H9 (cell line): ENCODE data around the gene LRRC3. TPM values are rescaled to one million over a fixed set of nuclear protein-coding genes. Genes with fewer than 3 reads are reported as not detected.

Experiments
- DNase-seq: peaks from one replicate; pipeline ENCODE4 v3.0.0-alpha.2; 2017
- H2AFZ ChIP-seq: one replicate; pipeline ENCODE4 v1.6.1; 2013; ENCODE audit warnings: mild to moderate bottlenecking, low read length, control low read depth, moderate library complexity
- H2AK5ac ChIP-seq: 2 replicates; pipeline ENCODE4 v1.6.1; 2013; ENCODE audit warnings: low read length, control low read depth, mixed read lengths; ENCODE audit not compliant: insufficient read length
- H2BK120ac ChIP-seq: one replicate; pipeline ENCODE4 v1.6.1; 2013; ENCODE audit warnings: low read depth, mild to moderate bottlenecking, low read length, control low read depth, inconsistent platforms; ENCODE audit not compliant: poor library complexity, severe bottlenecking
- H2BK12ac ChIP-seq: 2 replicates; pipeline ENCODE4 v1.6.1; 2013; ENCODE audit warnings: low read length, control low read depth, mixed read lengths, low read depth; ENCODE audit not compliant: insufficient read length
- H2BK15ac ChIP-seq: 2 replicates; pipeline ENCODE4 v1.6.1; 2013; ENCODE audit warnings: low read depth, low read length, control low read depth
- H2BK20ac ChIP-seq: one replicate; pipeline ENCODE4 v1.6.1; 2013; ENCODE audit warnings: low read depth, mild to moderate bottlenecking, low read length, control low read depth, inconsistent platforms; ENCODE audit not compliant: poor library complexity, severe bottlenecking
- H2BK5ac ChIP-seq: 2 replicates; pipeline ENCODE4 v1.6.1; 2013; ENCODE audit warnings: low read length, control low read depth, mixed read lengths; ENCODE audit not compliant: insufficient read length
- H3K14ac ChIP-seq: 2 replicates; pipeline ENCODE4 v1.6.1; 2013; ENCODE audit warnings: low read length, control low read depth; ENCODE audit not compliant: insufficient read depth
- H3K18ac ChIP-seq: 2 replicates; pipeline ENCODE4 v1.6.1; 2013; ENCODE audit warnings: low read depth, mild to moderate bottlenecking, mixed read lengths, low read length, control low read depth; ENCODE audit not compliant: insufficient read length
- H3K23ac ChIP-seq: 2 replicates; pipeline ENCODE4 v1.6.1; 2013; ENCODE audit warnings: low read length, control low read depth, mixed read lengths, low read depth; ENCODE audit not compliant: insufficient read length
- H3K23me2 ChIP-seq: 2 replicates; pipeline ENCODE4 v1.6.1; 2013; ENCODE audit warnings: low read depth, mild to moderate bottlenecking, mixed read lengths, low read length, control low read depth; ENCODE audit not compliant: insufficient read length, poor library complexity, severe bottlenecking
- H3K27ac ChIP-seq: 2 replicates; pipeline ENCODE4 v1.5.1; 2013; ENCODE audit warnings: low read length, control low read depth, mixed read lengths, low read depth; ENCODE audit not compliant: insufficient read length
- H3K27me3 ChIP-seq: 2 replicates; pipeline ENCODE4 v1.6.1; 2013; ENCODE audit warnings: low read length, control low read depth, inconsistent platforms; ENCODE audit not compliant: insufficient read depth
- H3K4ac ChIP-seq: 2 replicates; pipeline ENCODE4 v1.6.1; 2013; ENCODE audit warnings: low read depth, mild to moderate bottlenecking, control low read depth, inconsistent platforms, low read length, moderate library complexity
- H3K4me1 ChIP-seq: 2 replicates; pipeline ENCODE4 v1.6.1; 2013; ENCODE audit warnings: low read length, control low read depth, inconsistent platforms; ENCODE audit not compliant: insufficient read depth
- H3K4me2 ChIP-seq: 2 replicates; pipeline ENCODE4 v1.6.1; 2013; ENCODE audit warnings: low read length, control low read depth, mixed read lengths; ENCODE audit not compliant: insufficient read length, insufficient read depth
- H3K56ac ChIP-seq: 2 replicates; pipeline ENCODE4 v1.6.1; 2013; ENCODE audit warnings: low read depth, mild to moderate bottlenecking, mixed read lengths, low read length, control low read depth; ENCODE audit not compliant: insufficient read length
- H3K79me1 ChIP-seq: 2 replicates; pipeline ENCODE4 v1.6.1; 2013; ENCODE audit warnings: low read depth, mild to moderate bottlenecking, moderate library complexity, low read length, control low read depth, inconsistent platforms; ENCODE audit not compliant: insufficient read depth, poor library complexity, severe bottlenecking
- H3K79me2 ChIP-seq: 2 replicates; pipeline ENCODE4 v1.6.1; 2013; ENCODE audit warnings: low read length, control low read depth, inconsistent platforms; ENCODE audit not compliant: insufficient read depth
- H3K9ac ChIP-seq: 2 replicates; pipeline ENCODE4 v1.6.1; 2013; ENCODE audit warnings: low read length, control low read depth, mixed read lengths; ENCODE audit not compliant: insufficient read length; ENCODE audit errors: extremely low read depth
- H3K9me3 ChIP-seq: one replicate; pipeline ENCODE4 v1.6.1; 2013; ENCODE audit warnings: low read depth, low read length, inconsistent platforms; ENCODE audit not compliant: control insufficient read depth
- H3T11ph ChIP-seq: one replicate; pipeline ENCODE4 v1.6.1; 2013; ENCODE audit warnings: mild to moderate bottlenecking, low read length, control low read depth, inconsistent platforms
- H4K20me1 ChIP-seq: one replicate; pipeline ENCODE4 v1.6.1; 2013; ENCODE audit not compliant: control insufficient read depth, insufficient read length, insufficient read depth
- H4K5ac ChIP-seq: 2 replicates; pipeline ENCODE4 v1.6.1; 2013; ENCODE audit warnings: low read depth, mild to moderate bottlenecking, mixed read lengths, low read length, control low read depth; ENCODE audit not compliant: insufficient read length
- H4K8ac ChIP-seq: replicated peaks from 2 replicates; pipeline ENCODE4 v1.6.1; 2013; ENCODE audit warnings: low read length, control low read depth, mixed read lengths, low read depth; ENCODE audit not compliant: insufficient read length
- H4K91ac ChIP-seq: 2 replicates; pipeline ENCODE4 v1.6.1; 2013; ENCODE audit warnings: low read depth, mild to moderate bottlenecking, moderate library complexity, mixed read lengths, low read length, control low read depth; ENCODE audit not compliant: insufficient read length
- H3K27ac Mint-ChIP-seq, 3 experiments: 2 replicates in 2 of 3; 3 replicates in 1 of 3; pipeline ENCODE4 v1.8.0; 2020 to 2021; ENCODE audit warnings: mixed read lengths in 3 of 3, mild to moderate bottlenecking in 1 of 3, moderate library complexity in 1 of 3
- H3K27me3 Mint-ChIP-seq: 2 replicates; pipeline ENCODE4 v1.8.0; 2021; ENCODE audit warnings: low read depth, mild to moderate bottlenecking, moderate library complexity, mixed read lengths
- H3K36me3 Mint-ChIP-seq, 3 experiments: 2 replicates in 2 of 3; 3 replicates in 1 of 3; pipeline ENCODE4 v1.8.0; 2020 to 2021; ENCODE audit warnings: low read depth in 3 of 3, mixed read lengths in 3 of 3; ENCODE audit not compliant: insufficient read depth in 1 of 3
- H3K4me1 Mint-ChIP-seq, 2 experiments: 2 replicates each; pipeline ENCODE4 v1.8.0; 2020; ENCODE audit warnings: mixed read lengths in 2 of 2
- H3K4me3 Mint-ChIP-seq, 2 experiments: 2 replicates in 1 of 2; 3 replicates in 1 of 2; pipeline ENCODE4 v1.8.0; 2020 to 2021; ENCODE audit warnings: mild to moderate bottlenecking in 2 of 2, mixed read lengths in 2 of 2, moderate library complexity in 1 of 2
- H3K9me3 Mint-ChIP-seq, 2 experiments: 2 replicates in 1 of 2; 3 replicates in 1 of 2; pipeline ENCODE4 v1.8.0; 2020; ENCODE audit warnings: mild to moderate bottlenecking in 2 of 2, mixed read lengths in 2 of 2, moderate library complexity in 1 of 2
- WGBS: extraction: QIAGEN DNeasy Blood & Tissue Kit; methylation state at CpG from one replicate; pipeline ENCODE4 v1.1.7; 2013; ENCODE audit warnings: missing lambda C conversion rate, low lambda C conversion rate, mixed read lengths; ENCODE audit not compliant: insufficient read length; ENCODE audit errors: extremely low coverage; 5-methylcytosine and 5-hydroxymethylcytosine counted together
- total RNA-seq: library from RNA; stranded (reverse); gene quantifications from 2 replicates; pipeline ENCODE4 v1.2.1, GENCODE V29; 2021
- TF ChIP-seq, protein P1 (sequence below): fragments of 200-600 bp; sonication (generic); conservative IDR thresholded peaks from 3 replicates; pipeline ENCODE4 v1.8.0; 2021; ENCODE audit warnings: antibody characterized with exemption, mild to moderate bottlenecking

Gene LRRC3
- total RNA-seq, 1 experiment from 2014 or later: 3.1 TPM

DNA sequence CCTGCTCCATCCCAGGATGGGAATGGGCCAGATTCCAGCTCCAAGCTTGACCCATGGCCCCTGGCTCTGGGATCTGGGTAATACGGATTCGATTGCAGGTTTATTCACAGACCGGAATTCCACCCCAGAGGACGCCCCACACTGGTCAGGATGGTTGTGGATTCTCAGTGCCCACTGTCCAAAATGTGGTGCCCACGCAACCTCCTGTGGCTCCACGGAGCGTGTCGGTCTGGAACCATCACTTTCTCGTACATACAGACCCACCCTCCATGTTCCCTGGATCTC is 53.1 kb downstream of the LRRC3 start:
- no peak overlapping the region for H3K18ac ChIP-seq
- TF ChIP-seq, protein P1, sequence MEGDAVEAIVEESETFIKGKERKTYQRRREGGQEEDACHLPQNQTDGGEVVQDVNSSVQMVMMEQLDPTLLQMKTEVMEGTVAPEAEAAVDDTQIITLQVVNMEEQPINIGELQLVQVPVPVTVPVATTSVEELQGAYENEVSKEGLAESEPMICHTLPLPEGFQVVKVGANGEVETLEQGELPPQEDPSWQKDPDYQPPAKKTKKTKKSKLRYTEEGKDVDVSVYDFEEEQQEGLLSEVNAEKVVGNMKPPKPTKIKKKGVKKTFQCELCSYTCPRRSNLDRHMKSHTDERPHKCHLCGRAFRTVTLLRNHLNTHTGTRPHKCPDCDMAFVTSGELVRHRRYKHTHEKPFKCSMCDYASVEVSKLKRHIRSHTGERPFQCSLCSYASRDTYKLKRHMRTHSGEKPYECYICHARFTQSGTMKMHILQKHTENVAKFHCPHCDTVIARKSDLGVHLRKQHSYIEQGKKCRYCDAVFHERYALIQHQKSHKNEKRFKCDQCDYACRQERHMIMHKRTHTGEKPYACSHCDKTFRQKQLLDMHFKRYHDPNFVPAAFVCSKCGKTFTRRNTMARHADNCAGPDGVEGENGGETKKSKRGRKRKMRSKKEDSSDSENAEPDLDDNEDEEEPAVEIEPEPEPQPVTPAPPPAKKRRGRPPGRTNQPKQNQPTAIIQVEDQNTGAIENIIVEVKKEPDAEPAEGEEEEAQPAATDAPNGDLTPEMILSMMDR: no peak
- H3K4ac ChIP-seq: no peak overlapping the region
- Mint-ChIP-seq H3K4me1 (peaks cover 0 to 5% of the 10 kb centered on the region in 2 experiments; a peak in 2 of 4 replicates), H3K4me3 (no peak overlapping the region), H3K36me3 (peaks cover 0 to 6% (median 3%) of the 10 kb centered on the region in 3 experiments; a peak in 4 of 7 replicates), H3K9me3 (no peaks in the 10 kb centered on the region), H3K27ac (no peak overlapping the region), H3K27me3 (no peaks in the 10 kb centered on the region)
- H2BK12ac ChIP-seq: no peak overlapping the region
- peaks cover 5% of the 10 kb centered on the region for H4K20me1 ChIP-seq
- no peak overlapping the region for H2BK20ac ChIP-seq
- no peak overlapping the region for H2BK120ac ChIP-seq
- no peaks in the 10 kb centered on the region for H3K79me1 ChIP-seq
- H3K4me2 ChIP-seq: no peak overlapping the region
- no peak overlapping the region for H3K27ac ChIP-seq
- H3K9me3 ChIP-seq: no peaks in the 10 kb centered on the region
- H2BK15ac ChIP-seq: no peak overlapping the region
- H3K27me3 ChIP-seq: no peaks in the 10 kb centered on the region
- no peaks in the 10 kb centered on the region for H3K23me2 ChIP-seq
- no peak overlapping the region for H4K5ac ChIP-seq
- no peak overlapping the region for H2AFZ ChIP-seq
- H4K8ac ChIP-seq: no peak overlapping the region
- no peak for DNase-seq
- H2BK5ac ChIP-seq: no peak overlapping the region
- no peaks in the 10 kb centered on the region for H3K4me1 ChIP-seq
- no CpG with 5 or more reads among the region's 9 CpGs for WGBS
- H2AK5ac ChIP-seq: no peak overlapping the region
- H3K56ac ChIP-seq: no peak overlapping the region
- H3K9ac ChIP-seq: no peak overlapping the region
- no peak overlapping the region for H3K23ac ChIP-seq
- H3T11ph ChIP-seq: no peak overlapping the region
- H4K91ac ChIP-seq: no peak overlapping the region
- H3K14ac ChIP-seq: no peak overlapping the region
- no peaks in the 10 kb centered on the region for H3K79me2 ChIP-seq
